PC-3 (cell line): ENCODE measurements around the gene C11orf54. TPM values are rescaled to one million over a fixed set of nuclear protein-coding genes. Genes with fewer than 3 reads are reported as not detected.

ENCODE experiments used
- ATAC-seq: fragments of 200-7000 bp; cut with Tn5 transposase; 2 replicates; pipeline ENCODE4 v1.9.1; 2020; ENCODE audit warnings: mild to moderate bottlenecking, moderate library complexity
- BruUV-seq: library from RNA; stranded (reverse); fragments of 400-500 nt; replicated peaks from 2 replicates; lab custom pipeline; 2021; lab: Mats Ljungman, UMichigan
- CTCF ChIA-PET: fragments of 300-600 bp; sonication (Branson Sonifier 250); formaldehyde crosslinking; loops from one replicate; lab custom pipeline; 2022; ENCODE audit warnings: antibody characterized with exemption; lab: Charles Lee
- POLR2A ChIA-PET: fragments of 300-600 bp; sonication (Branson Sonifier 250); formaldehyde crosslinking; loops from one replicate; lab custom pipeline; 2022; ENCODE audit warnings: antibody characterized with exemption; ENCODE audit not compliant: unreplicated experiment; lab: Charles Lee
- DNase-seq: peaks from one replicate; pipeline ENCODE4 v3.0.0-alpha.2; 2015
- H2AFZ ChIP-seq: fragments of 300-600 bp; sonication (generic); 2 replicates; pipeline ENCODE4 v1.6.0; 2016; ENCODE audit warnings: antibody characterized with exemption, low read length
- H3F3A ChIP-seq: fragments of 300-600 bp; sonication (generic); one replicate; pipeline ENCODE4 v1.6.0; 2017; ENCODE audit warnings: antibody characterized with exemption, low read length, control low read depth, mild to moderate bottlenecking; ENCODE audit not compliant: unreplicated experiment
- H3K27ac ChIP-seq: fragments of 300-600 bp; sonication (generic); 2 replicates; pipeline ENCODE4 v1.5.1; 2016; ENCODE audit warnings: mild to moderate bottlenecking, low read length
- H3K27me3 ChIP-seq: fragments of 300-600 bp; sonication (generic); 2 replicates; pipeline ENCODE4 v1.6.1; 2016; ENCODE audit warnings: low read length, mixed read lengths
- H3K36me3 ChIP-seq: fragments of 300-600 bp; sonication (generic); 2 replicates; pipeline ENCODE4 v1.6.1; 2016; ENCODE audit warnings: low read depth, mixed run types, low read length, mixed read lengths
- H3K4me1 ChIP-seq: fragments of 300-600 bp; sonication (generic); 2 replicates; pipeline ENCODE4 v1.5.1; 2016; ENCODE audit warnings: low read length; ENCODE audit not compliant: insufficient read depth
- H3K4me2 ChIP-seq: fragments of 300-600 bp; sonication (generic); 2 replicates; pipeline ENCODE4 v1.6.0; 2016; ENCODE audit warnings: low read length
- H3K4me3 ChIP-seq: fragments of 300-600 bp; sonication (generic); 2 replicates; pipeline ENCODE4 v1.5.1; 2016; ENCODE audit warnings: mild to moderate bottlenecking, low read length, mixed read lengths
- H3K79me2 ChIP-seq: fragments of 300-600 bp; sonication (generic); 2 replicates; pipeline ENCODE4 v1.6.1; 2017; ENCODE audit warnings: low read length, mixed read lengths
- H3K9ac ChIP-seq: fragments of 300-600 bp; sonication (generic); 2 replicates; pipeline ENCODE4 v1.6.0; 2016; ENCODE audit warnings: mild to moderate bottlenecking, low read length
- H3K9me2 ChIP-seq: fragments of 300-600 bp; sonication (generic); replicated peaks from 2 replicates; pipeline ENCODE4 v1.6.1; 2016; ENCODE audit warnings: mixed run types, low read length, mixed read lengths
- H3K9me3 ChIP-seq: fragments of 300-600 bp; sonication (generic); 2 replicates; pipeline ENCODE4 v1.6.1; 2016; ENCODE audit warnings: low read length, mixed read lengths
- H4K20me1 ChIP-seq: fragments of 300-600 bp; sonication (generic); 2 replicates; pipeline ENCODE4 v1.6.1; 2016; ENCODE audit warnings: low read length, mixed read lengths
- CTCF ChIP-seq: fragments of 300-600 bp; sonication (generic); conservative IDR thresholded peaks from 2 replicates; pipeline ENCODE4 v1.5.1; 2017; ENCODE audit warnings: antibody characterized with exemption, low read depth, mild to moderate bottlenecking, low read length
- EZH2 ChIP-seq: fragments of 300-600 bp; sonication (generic); IDR thresholded peaks from one replicate; pipeline ENCODE4 v1.6.1; 2017; ENCODE audit warnings: antibody characterized with exemption, mild to moderate bottlenecking, low read length; ENCODE audit not compliant: unreplicated experiment
- EZH2phosphoT487 ChIP-seq: fragments of 300-600 bp; sonication (generic); IDR thresholded peaks from 2 replicates; pipeline ENCODE4 v1.6.1; 2018; ENCODE audit warnings: mild to moderate bottlenecking, antibody characterized with exemption, low read length, borderline replicate concordance
- intact Hi-C: fragments of 100-400 bp; cut with micrococcal nuclease; formaldehyde crosslinking; loops from 2 replicates; pipeline ENCODE4 v1.9.0; 2023
- total RNA-seq: library from RNA; depleted of rRNA; stranded (reverse); fragments of >200 nt; gene quantifications from 2 replicates; pipeline ENCODE4 v1.2.3, GENCODE V29; 2014

Gene C11orf54
- total RNA-seq, 1 experiment from 2014 or later: 24.3 TPM

- Histone ChIP-seq H3K4me1 (peaks cover 23% of the 10 kb centered on the region), H4K20me1 (peaks cover 41% of the 10 kb centered on the region), H3F3A (no peaks in the 10 kb centered on the region), H3K4me2 (peak within 1 kb of the TSS; percentile 97), H2AFZ (peak within 1 kb of the TSS; percentile 70), H3K27ac (peak within 1 kb of the TSS; percentile 74), H3K79me2 (peaks cover 58% of the 10 kb centered on the region), H3K27me3 (no peaks in the 10 kb centered on the region), H3K9ac (peak within 1 kb of the TSS; percentile 92), H3K4me3 (peak within 1 kb of the TSS; percentile 92), H3K9me2 (no peaks in the 10 kb centered on the region), H3K9me3 (no peaks in the 10 kb centered on the region), H3K36me3 (peaks cover 9% of the 10 kb centered on the region; the same call in 1 of the 2 replicates)
- intact Hi-C loops: loop anchor here (1.0 to 2.0 kb wide), 2 partner anchors 43 to 66 kb away; partner anchors contain the start of genes C11orf54, TAF1D and VSTM5
- no peak for TF ChIP-seq EZH2phosphoT487
- TF ChIP-seq EZH2: no peak
- peak; percentile 59 for TF ChIP-seq CTCF
- CTCF ChIA-PET: interaction anchor here (0.8 to 1.0 kb wide), 3 partner anchors 58 to 111 kb away, joined by 3 to 4 read pairs (median 3); partner anchors contain the start of gene VSTM5
- peak; percentile 98 for DNase-seq
- POLR2A ChIA-PET: interaction anchor here (0.7 to 2.2 kb wide), 7 partner anchors 43 to 738 kb away, joined by 4 to 22 read pairs (median 5); partner anchors contain the start of genes C11orf54 and TAF1D
- BruUV-seq: TSS peak; percentile 60
- ATAC-seq: peak; percentile 93
Observed at GRCh38 chr11:93784145-93784934, 42.9 kb downstream of the C11orf54 start, which contains the start of gene MED17. Gene MED17, plus strand, starts transcription at chr11:93784282. Its CDS starts 232 bp downstream, at chr11:93784514.

- Histone ChIP-seq H2AFZ (peak overlapping the region; percentile 70; the same call in 1 of the 2 replicates), H3K36me3 (peaks cover 15% of the 10 kb centered on the region; the same call in 1 of the 2 replicates), H3K4me2 (peak overlapping the region; percentile 97), H3F3A (no peaks in the 10 kb centered on the region), H3K27me3 (no peaks in the 10 kb centered on the region), H3K4me1 (peaks cover 23% of the 10 kb centered on the region), H3K9ac (peak overlapping the region; percentile 92), H3K4me3 (peak overlapping the region; percentile 92), H3K9me3 (no peaks in the 10 kb centered on the region), H3K9me2 (no peaks in the 10 kb centered on the region), H4K20me1 (peaks cover 45% of the 10 kb centered on the region), H3K27ac (peak overlapping the region; percentile 74; the same call in 1 of the 2 replicates), H3K79me2 (peaks cover 64% of the 10 kb centered on the region)
- DNase-seq (no peak), ATAC-seq (peak; percentile 4)
- POLR2A ChIA-PET: no interaction called here
- no peak for TF ChIP-seq EZH2
- TF ChIP-seq EZH2phosphoT487: no peak
- no peak for TF ChIP-seq CTCF
- CTCF ChIA-PET: no interaction called here
- intact Hi-C loops: loop anchor here (1.0 to 2.0 kb wide), 2 partner anchors 44 to 66 kb away; partner anchors contain the start of genes C11orf54, TAF1D and VSTM5
- BruUV-seq: no TSS peak
Observed at GRCh38 chr11:93784935-93785360, 43.5 kb downstream of the C11orf54 start.
